HG03460 (cell line): ENCODE measurements around the gene OR7A10.
"Not testable (repeated sequence)": the region's sequence is repeated elsewhere in the genome, so short reads cannot be mapped to it uniquely, and the experiment has no call there.

Experiments used
- ATAC-seq: cut with Tn5 transposase; IDR thresholded peaks from one replicate; pipeline ENCODE4 v1.9.1; 2021; ENCODE audit not compliant: unreplicated experiment

The OR7A10 gene

DNA sequence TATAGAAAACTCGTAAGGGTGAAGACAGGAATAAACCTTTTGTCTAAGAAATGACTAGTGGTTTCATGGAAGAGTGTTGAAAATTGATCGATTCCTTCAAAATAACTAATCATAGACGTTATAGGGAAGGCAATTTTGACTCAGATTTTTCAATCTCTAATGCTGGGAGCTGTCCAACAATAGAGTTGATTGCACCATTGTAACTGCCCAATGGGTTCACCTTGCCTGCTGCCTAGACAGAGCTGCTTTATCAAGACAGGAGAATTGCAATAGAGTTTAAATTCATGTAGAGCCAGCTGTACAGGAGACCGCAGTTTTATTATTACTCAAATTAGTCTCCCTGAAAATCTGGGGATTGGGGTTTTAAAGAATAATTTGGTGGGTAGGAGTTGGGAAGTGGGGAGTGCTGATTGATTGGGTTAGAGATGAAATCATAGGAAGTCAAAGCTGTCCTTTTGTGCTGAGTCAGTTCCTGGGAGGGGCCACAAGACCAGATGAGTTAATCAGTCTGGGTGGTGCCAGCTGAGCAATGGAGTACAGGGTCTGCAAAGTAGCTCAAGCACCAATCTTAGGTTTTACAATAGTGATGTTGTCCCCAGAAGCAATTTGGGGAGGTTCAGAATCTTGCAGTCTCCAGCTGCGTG is 53.5 kb downstream of the OR7A10 start:
- no peak for ATAC-seq

DNA sequence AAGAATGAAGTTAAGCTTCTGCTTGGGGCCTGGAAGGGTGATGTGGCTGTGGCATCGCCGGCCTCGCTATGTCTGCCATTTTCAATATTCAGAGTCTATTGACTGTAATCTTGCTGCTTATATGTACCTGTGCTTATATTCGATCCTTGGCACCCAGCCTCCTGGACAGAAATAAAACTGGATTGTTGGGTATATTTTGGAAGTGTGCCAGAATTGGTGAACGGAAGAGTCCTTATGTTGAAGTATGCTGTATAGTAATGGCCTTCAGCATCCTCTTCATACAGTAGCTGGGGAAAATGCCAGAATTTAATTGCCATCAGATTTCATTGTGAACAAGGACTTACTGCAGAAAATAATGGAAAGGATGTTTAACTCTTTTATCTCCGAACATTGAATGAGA is 56.5 kb downstream of the OR7A10 start:
- ATAC-seq: not testable (repeated sequence)
